Hepatocyte (in vitro differentiated cells): Measurements from ENCODE around the gene ZNF644.

Source experiments
- EZH2 ChIP-seq: fragments of 200-600 bp; sonication (generic); IDR thresholded peaks from 2 replicates; pipeline ENCODE4 v1.6.1; 2016; ENCODE audit warnings: antibody characterized with exemption, mild to moderate bottlenecking, borderline replicate concordance
- EZH2phosphoT487 ChIP-seq: fragments of 200-600 bp; sonication (generic); IDR thresholded peaks from one replicate; pipeline ENCODE4 v1.6.1; 2018; ENCODE audit warnings: antibody characterized with exemption, mild to moderate bottlenecking, low read depth, moderate library complexity; ENCODE audit not compliant: unreplicated experiment, severe bottlenecking
- TF ChIP-seq, protein P1 (sequence below): fragments of 200-600 bp; sonication (generic); IDR thresholded peaks from 2 replicates; pipeline ENCODE4 v1.5.1; 2016; ENCODE audit warnings: antibody characterized with exemption, mild to moderate bottlenecking; ENCODE audit not compliant: poor library complexity

DNA sequence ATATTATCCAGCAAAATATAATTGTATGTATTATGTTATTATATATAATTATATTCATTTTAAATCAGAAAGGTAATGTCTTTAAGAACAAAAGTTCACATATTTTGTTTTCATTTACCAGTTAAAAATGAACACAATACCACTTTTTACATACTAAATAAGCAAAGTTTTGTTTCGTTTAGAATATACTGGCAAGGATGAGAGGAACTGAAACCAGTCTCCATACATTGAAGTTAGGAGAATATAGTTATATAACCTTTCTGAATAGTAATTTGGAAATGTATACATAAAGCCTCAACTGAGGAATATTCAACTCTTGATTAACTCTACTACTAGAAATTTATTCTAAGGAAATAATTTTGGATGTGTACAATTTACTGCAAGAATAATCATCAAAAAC is 110.5 kb downstream of the ZNF644 start:
- no peak for TF ChIP-seq EZH2
- TF ChIP-seq, protein P1, sequence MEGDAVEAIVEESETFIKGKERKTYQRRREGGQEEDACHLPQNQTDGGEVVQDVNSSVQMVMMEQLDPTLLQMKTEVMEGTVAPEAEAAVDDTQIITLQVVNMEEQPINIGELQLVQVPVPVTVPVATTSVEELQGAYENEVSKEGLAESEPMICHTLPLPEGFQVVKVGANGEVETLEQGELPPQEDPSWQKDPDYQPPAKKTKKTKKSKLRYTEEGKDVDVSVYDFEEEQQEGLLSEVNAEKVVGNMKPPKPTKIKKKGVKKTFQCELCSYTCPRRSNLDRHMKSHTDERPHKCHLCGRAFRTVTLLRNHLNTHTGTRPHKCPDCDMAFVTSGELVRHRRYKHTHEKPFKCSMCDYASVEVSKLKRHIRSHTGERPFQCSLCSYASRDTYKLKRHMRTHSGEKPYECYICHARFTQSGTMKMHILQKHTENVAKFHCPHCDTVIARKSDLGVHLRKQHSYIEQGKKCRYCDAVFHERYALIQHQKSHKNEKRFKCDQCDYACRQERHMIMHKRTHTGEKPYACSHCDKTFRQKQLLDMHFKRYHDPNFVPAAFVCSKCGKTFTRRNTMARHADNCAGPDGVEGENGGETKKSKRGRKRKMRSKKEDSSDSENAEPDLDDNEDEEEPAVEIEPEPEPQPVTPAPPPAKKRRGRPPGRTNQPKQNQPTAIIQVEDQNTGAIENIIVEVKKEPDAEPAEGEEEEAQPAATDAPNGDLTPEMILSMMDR: no peak
- no peak for TF ChIP-seq EZH2phosphoT487
